Endothelial cell of umbilical vein (primary cell): Measurements from ENCODE around the gene ZG16. TPM values are rescaled to one million over a fixed set of nuclear protein-coding genes. Genes with fewer than 3 reads are reported as not detected.

Experiments
- BruUV-seq: library from RNA; stranded (reverse); fragments of 400-500 nt; replicated peaks from 2 replicates; lab custom pipeline; 2021; lab: Mats Ljungman, UMichigan
- CTCF ChIA-PET: fragments of 300-600, 350-600 bp; sonication (Branson Sonifier 250); formaldehyde crosslinking; loops from one replicate; lab custom pipeline; 2021; ENCODE audit warnings: antibody characterized with exemption, inconsistent platforms; lab: Charles Lee
- POLR2A ChIA-PET: fragments of 300-600, 350-600 bp; sonication (Branson Sonifier 250); formaldehyde crosslinking; loops from one replicate; lab custom pipeline; 2021; ENCODE audit warnings: antibody characterized with exemption, inconsistent platforms; lab: Charles Lee
- DNase-seq: peaks from one replicate; pipeline ENCODE4 v3.0.0-alpha.2; 2011; ENCODE audit warnings: low read depth, low spot score
- FAIRE-seq: peaks from 2 replicates; lab custom pipeline; 2011; peaks lifted over from hg19 to GRCh38; lab: Jason Lieb, UNC
- H2AFZ ChIP-seq: 2 replicates; pipeline ENCODE4 v1.6.0; 2012; ENCODE audit warnings: low read depth, low read length, control low read depth, inconsistent platforms
- H3K27ac ChIP-seq: 2 replicates; pipeline ENCODE4 v1.5.1; 2011; ENCODE audit warnings: low read depth, mild to moderate bottlenecking, control low read depth, low read length, moderate library complexity; ENCODE audit not compliant: insufficient read depth
- H3K27me3 ChIP-seq, 2 experiments: 2 replicates each; pipeline versions ENCODE4 v1.6.0 to v1.6.1; 2011; ENCODE audit warnings: low read length in 2 of 2, mixed read lengths in 1 of 2; ENCODE audit not compliant: control insufficient read depth in 2 of 2, insufficient read depth in 2 of 2
- H3K36me3 ChIP-seq, 2 experiments: 2 replicates in 1 of 2; 3 replicates in 1 of 2; pipeline ENCODE4 v1.5.1; 2011; ENCODE audit warnings: low read length in 2 of 2, mild to moderate bottlenecking in 1 of 2, moderate library complexity in 1 of 2; ENCODE audit not compliant: control insufficient read depth in 2 of 2, insufficient read depth in 2 of 2; ENCODE audit errors: extremely low read depth in 1 of 2
- H3K4me1 ChIP-seq: 3 replicates; pipeline ENCODE4 v1.5.1; 2011; ENCODE audit warnings: mild to moderate bottlenecking, low read length; ENCODE audit not compliant: control insufficient read depth, insufficient read depth; ENCODE audit errors: extremely low read depth
- H3K4me2 ChIP-seq: 2 replicates; pipeline ENCODE4 v1.6.1; 2011; ENCODE audit warnings: low read length, control low read depth, mixed read lengths; ENCODE audit not compliant: insufficient read depth
- H3K4me3 ChIP-seq, 3 experiments: fragments of 200-600 bp in 1 of 3; sonication (generic), shearing (Covaris generic) in 1 of 3; replicated peaks in 1 of 3; 2 replicates each; pipeline ENCODE4 v1.5.1; 2011 to 2016; ENCODE audit warnings: control low read depth in 3 of 3, low read length in 3 of 3, mild to moderate bottlenecking in 2 of 3, inconsistent platforms in 1 of 3, low read depth in 1 of 3, moderate library complexity in 1 of 3; ENCODE audit not compliant: insufficient read depth in 1 of 3
- H3K79me2 ChIP-seq: 2 replicates; pipeline ENCODE4 v1.6.0; 2012; ENCODE audit warnings: low read length, inconsistent platforms; ENCODE audit not compliant: control insufficient read depth, insufficient read depth
- H3K9ac ChIP-seq: replicated peaks from 2 replicates; pipeline ENCODE3; 2011; ENCODE audit warnings: low read length, control low read depth; ENCODE audit not compliant: insufficient read depth; ENCODE audit errors: extremely low read depth
- H3K9me1 ChIP-seq: replicated peaks from 3 replicates; pipeline ENCODE4 v1.6.0; 2011; ENCODE audit warnings: mild to moderate bottlenecking, low read length; ENCODE audit not compliant: control insufficient read depth, insufficient read depth; ENCODE audit errors: extremely low read depth
- H3K9me3 ChIP-seq: replicated peaks from 2 replicates; pipeline ENCODE4 v1.5.1; 2012; ENCODE audit warnings: low read length, inconsistent platforms; ENCODE audit not compliant: control insufficient read depth, insufficient read depth
- H4K20me1 ChIP-seq: replicated peaks from 2 replicates; pipeline ENCODE3; 2011; ENCODE audit warnings: mild to moderate bottlenecking, low read length; ENCODE audit not compliant: control insufficient read depth, insufficient read depth; ENCODE audit errors: extremely low read depth
- CTCF ChIP-seq, 2 donors: IDR thresholded peaks; 1 replicate in 1 of 2; 2 replicates in 1 of 2; pipeline ENCODE4 v1.5.1; 2011; ENCODE audit warnings: low read length in 2 of 2, mild to moderate bottlenecking in 2 of 2, moderate library complexity in 2 of 2, control low read depth in 1 of 2, inconsistent platforms in 1 of 2, low read depth in 1 of 2; ENCODE audit not compliant: insufficient read depth in 1 of 2; ENCODE audit errors: extremely low read depth in 1 of 2
- EZH2 ChIP-seq: IDR thresholded peaks from 2 replicates; pipeline ENCODE4 v1.6.1; 2012; ENCODE audit warnings: borderline replicate concordance, low read depth, mild to moderate bottlenecking, moderate library complexity, low read length, inconsistent platforms; ENCODE audit not compliant: severe bottlenecking
- FOS ChIP-seq: IDR thresholded peaks from 2 replicates; pipeline ENCODE4 v1.6.1; 2011; ENCODE audit warnings: mild to moderate bottlenecking, low read length, moderate library complexity, borderline replicate concordance; ENCODE audit not compliant: insufficient read depth
- GATA2 ChIP-seq: IDR thresholded peaks from 2 replicates; pipeline ENCODE4 v1.7.0; 2011; ENCODE audit warnings: low read depth, mild to moderate bottlenecking, moderate library complexity, mixed read lengths, low read length; ENCODE audit not compliant: insufficient read length, insufficient read depth
- JUN ChIP-seq: IDR thresholded peaks from 2 replicates; pipeline ENCODE4 v1.6.1; 2011; ENCODE audit warnings: borderline replicate concordance, low read depth; ENCODE audit not compliant: insufficient read length, insufficient read depth
- MAX ChIP-seq: IDR thresholded peaks from 2 replicates; pipeline ENCODE4 v1.6.1; 2011; ENCODE audit not compliant: insufficient read depth, insufficient read length
- MYC ChIP-seq: IDR thresholded peaks from one replicate; pipeline ENCODE4 v1.6.1; 2011; ENCODE audit warnings: mild to moderate bottlenecking, low read depth, low read length
- POLR2A ChIP-seq: IDR thresholded peaks from 2 replicates; pipeline ENCODE4 v1.6.1; 2012; ENCODE audit warnings: low read depth, mild to moderate bottlenecking, control low read depth, low read length
- POLR2AphosphoS5 ChIP-seq: IDR thresholded peaks from 2 replicates; pipeline ENCODE4 v1.6.1; 2012; ENCODE audit warnings: low read depth, mild to moderate bottlenecking, control low read depth, low read length, moderate library complexity; ENCODE audit not compliant: insufficient read depth
- dilution Hi-C: fragments of 300-500 bp; cut with MboI; formaldehyde crosslinking; loops from one replicate; pipeline ENCODE4 v1.15.0; 2019; ENCODE audit warnings: low sequenced_read_pairs; ENCODE audit not compliant: extremely low pct_ligation_motif_present
- intact Hi-C: fragments of 100-400 bp; cut with micrococcal nuclease; formaldehyde crosslinking; loops from one replicate; pipeline ENCODE4 v1.10.0; 2022
- polyA plus RNA-seq, 4 experiments: library from polyadenylated mRNA; depleted of rRNA in 3 of 4; stranded (reverse) in 3 of 4; unstranded in 1 of 4; fragments of >200 nt; gene quantifications; 2 replicates each; pipeline versions ENCODE4 v1.2.1 to v1.2.3, GENCODE V29; 2011 to 2012; ENCODE audit warnings: missing spikeins in 1 of 4
- total RNA-seq: library from RNA; stranded (reverse); gene quantifications from 2 replicates; pipeline ENCODE4 v1.2.3, GENCODE V29; 2021

Gene ZG16
- total and polyA plus RNA-seq, 2 donors (not counting 3 experiments of a cell fraction or from before 2014, with no cell fraction given): not detected

GRCh38 chr16:29812754-29813643 is 34.9 kb downstream of the ZG16 start:
- Histone ChIP-seq H3K4me1 (peaks cover 52% of the 10 kb centered on the region), H3K4me3 (no peak overlapping the region), H3K9ac (no peak overlapping the region), H3K4me2 (peak overlapping the region; percentile 43), H3K27me3 (no peaks in the 10 kb centered on the region), H3K9me3 (no peaks in the 10 kb centered on the region), H3K9me1 (no peaks in the 10 kb centered on the region), H4K20me1 (no peaks in the 10 kb centered on the region), H2AFZ (no peak overlapping the region), H3K27ac (no peak overlapping the region), H3K79me2 (peaks cover 28% of the 10 kb centered on the region), H3K36me3 (peaks cover 0 to 14% of the 10 kb centered on the region in 2 experiments)
- DNase-seq (no peak), FAIRE-seq (no peak)
- dilution Hi-C loops (no loop called here), intact Hi-C loops (no loop called here)
- POLR2A ChIA-PET: no interaction called here
- TF ChIP-seq MAX: no peak
- TF ChIP-seq FOS: no peak
- TF ChIP-seq POLR2A: no peak
- TF ChIP-seq POLR2AphosphoS5: no peak
- TF ChIP-seq JUN: no peak
- TF ChIP-seq EZH2: no peak
- no peak for TF ChIP-seq CTCF (IDR thresholded peaks at IDR 0.05; ENCODE audit: extremely low read depth in 1 of 2, insufficient read depth in 1 of 2, low read depth in 1 of 2, low read length in 2 of 2)
- no peak for TF ChIP-seq GATA2
- no peak for TF ChIP-seq MYC
- no TSS peak for BruUV-seq
- CTCF ChIA-PET: interaction anchor here (1.0 to 4.0 kb wide), 2 partner anchors 35 to 112 kb away, joined by 3 to 29 read pairs; no protein-coding TSS in a partner anchor
